Esophagus muscularis mucosa (tissue), 3 donors: ENCODE data around the gene EMD.

ENCODE experiments used
- EP300 ChIP-seq: sonication (generic); formaldehyde crosslinking; IDR thresholded peaks from one replicate; pipeline ENCODE4 v1.6.1; 2017; ENCODE audit warnings: antibody characterized with exemption
- POLR2A ChIP-seq: fragments of 450-650 bp; IDR thresholded peaks from one replicate; pipeline ENCODE4 v1.6.1; 2017; ENCODE audit warnings: antibody characterized with exemption, moderate library complexity, mild to moderate bottlenecking, low read depth
- POLR2AphosphoS5 ChIP-seq, 2 donors: sonication (generic); formaldehyde crosslinking; IDR thresholded peaks; one replicate each; pipeline ENCODE4 v1.6.1; 2017; ENCODE audit warnings: antibody characterized with exemption in 2 of 2

GRCh38 chrX:154396973-154397887 lies 18.1 kb downstream of the EMD start:
- TF ChIP-seq EP300: no peak
- TF ChIP-seq POLR2AphosphoS5 (IDR thresholded peaks at IDR 0.05): peak; percentile 4 to 44
- TF ChIP-seq POLR2A: peak; percentile 55
